HuH-7 (cell line): ENCODE results near the gene PLCG1.

Source experiments
- DNase-seq: peaks from one replicate; pipeline ENCODE4 v3.0.0; 2011; ENCODE audit warnings: low spot score

PLCG1 gene

DNA sequence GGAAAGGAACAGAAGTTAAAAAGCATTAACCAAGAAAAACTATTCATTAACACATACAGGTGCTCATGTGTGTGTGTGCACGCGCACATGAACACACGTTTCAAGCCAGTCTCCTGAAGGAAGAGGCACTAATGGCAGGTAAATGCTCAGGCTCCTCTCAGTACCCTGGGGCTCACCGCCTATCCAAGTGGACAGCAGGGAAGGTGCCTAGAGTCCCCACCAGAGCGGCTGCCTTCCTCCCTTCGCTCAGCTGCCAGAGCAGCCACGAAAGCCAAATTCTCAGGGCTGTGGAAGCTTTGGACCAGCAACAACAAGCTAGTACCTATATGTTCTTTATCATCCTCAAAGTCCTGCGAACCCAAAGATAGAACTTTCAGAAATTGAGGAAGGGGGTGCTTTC lies 42.6 kb downstream of the PLCG1 start:
- DNase-seq = no peak

DNA sequence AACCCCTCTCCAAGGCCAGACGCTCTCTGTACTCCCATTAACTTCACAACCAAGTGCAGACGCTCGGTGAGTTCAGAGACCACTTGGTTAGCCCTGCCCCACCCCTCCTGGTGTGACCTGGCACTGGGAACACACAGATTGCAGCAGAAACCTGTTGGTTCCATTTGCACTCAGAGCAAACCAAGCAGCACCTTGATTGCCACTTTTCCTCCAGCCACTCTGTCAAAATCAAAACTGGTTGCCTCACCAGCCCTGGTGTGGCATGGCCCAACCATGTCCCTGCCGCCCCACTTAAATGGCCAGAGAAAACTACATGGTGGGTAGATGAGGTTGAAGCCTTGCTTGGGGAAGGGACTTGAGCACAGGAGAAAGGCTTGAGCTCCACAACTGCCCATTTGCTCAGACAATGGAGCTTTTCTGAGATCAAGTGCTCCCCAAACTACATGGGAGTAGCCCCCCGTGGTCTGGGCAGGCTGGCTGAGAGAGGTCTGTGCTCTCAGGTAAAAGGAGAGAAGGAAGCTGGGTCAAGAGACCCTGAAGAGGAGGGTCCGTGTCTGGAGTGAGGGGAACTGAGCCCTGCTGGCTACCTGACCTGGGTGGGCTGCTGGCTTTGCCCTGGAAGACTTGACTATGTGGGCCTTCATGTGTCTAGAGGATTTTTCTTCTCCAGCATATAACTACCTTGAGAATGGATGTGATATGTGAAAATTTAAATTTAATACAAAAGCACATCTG lies 43.4 kb downstream of the PLCG1 start:
- DNase-seq = no peak

DNA sequence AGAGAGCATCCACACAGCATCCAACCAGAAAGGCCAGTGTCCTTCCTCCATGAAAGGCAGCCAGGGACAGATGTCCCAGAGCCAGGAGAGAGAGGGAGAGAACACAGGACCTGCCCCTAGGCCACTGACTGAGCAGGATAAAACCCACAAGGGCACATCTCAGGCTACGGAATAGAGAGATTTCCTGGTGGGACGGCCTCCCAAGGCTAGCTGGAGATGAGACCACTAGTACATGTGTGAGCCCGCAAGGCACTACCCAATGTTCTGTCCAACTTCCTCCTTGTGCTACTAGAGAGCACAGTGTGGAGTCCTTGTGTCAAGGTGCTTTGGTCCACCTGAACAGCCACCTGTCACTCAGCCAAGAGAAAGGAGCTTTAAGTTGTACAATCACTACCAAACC lies 44.2 kb downstream of the PLCG1 start:
- no peak for DNase-seq

DNA sequence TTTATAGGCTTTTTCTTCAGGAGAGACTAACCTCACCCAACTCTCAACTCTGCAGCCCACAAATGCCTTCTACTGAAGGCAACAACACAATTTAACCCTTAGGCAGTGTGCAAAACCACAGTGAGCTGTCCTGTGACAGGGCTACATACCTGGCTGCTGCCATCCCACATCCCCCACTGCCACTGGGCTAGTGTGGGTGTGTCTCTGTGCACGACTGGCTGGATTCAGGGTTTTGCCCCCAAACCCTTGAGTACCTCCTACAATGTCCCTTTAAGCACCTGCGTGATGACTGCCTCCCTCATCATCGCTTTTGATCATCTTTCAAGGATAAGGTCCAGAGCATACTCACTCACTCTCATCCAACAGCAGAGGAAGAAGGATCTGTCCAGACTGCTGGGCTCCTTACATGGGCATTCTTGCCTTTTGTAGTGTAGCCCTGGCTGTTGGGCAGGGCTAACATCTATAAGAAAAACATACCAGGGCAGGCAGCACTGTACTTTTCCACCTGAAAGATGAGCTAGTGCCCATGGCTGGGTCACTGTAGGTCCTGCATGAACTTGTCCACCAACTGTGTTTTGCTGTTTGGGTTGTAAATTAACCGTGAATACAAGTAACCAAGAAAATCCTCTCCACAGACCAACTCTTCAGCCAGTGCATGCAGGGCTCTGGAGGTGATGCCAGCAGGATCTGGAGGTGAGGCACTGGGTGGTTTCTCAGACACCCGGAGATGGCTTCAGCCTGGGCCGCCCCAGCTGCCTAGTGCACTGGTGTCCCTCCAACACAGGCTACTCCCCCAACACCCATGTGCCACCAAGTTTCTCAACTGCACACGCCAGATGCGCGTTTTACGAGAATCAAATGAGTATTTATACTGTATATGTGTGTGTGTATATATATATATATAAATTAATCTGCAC lies 45.2 kb downstream of the PLCG1 start:
- DNase-seq = no peak

DNA sequence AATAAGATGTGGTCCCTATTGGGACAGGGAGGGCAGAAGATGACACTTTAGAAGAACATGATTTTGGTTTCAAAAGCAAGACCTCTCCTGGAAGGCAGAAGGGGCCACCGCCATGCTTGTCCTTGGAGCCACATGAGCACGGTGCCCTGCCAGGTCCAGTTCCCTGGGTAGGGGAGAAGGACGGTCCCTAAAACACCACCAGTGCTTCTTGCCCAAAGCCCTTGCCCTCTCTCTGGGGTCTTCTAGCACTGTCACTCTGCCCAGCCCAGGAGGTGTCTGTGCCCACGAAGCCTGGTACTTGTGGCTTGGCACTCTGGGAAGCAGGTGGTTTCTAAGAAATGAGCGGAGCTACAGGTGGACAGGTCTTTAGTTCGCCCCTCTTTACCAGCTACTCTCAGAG lies 46.0 kb downstream of the PLCG1 start:
- DNase-seq = no peak

DNA sequence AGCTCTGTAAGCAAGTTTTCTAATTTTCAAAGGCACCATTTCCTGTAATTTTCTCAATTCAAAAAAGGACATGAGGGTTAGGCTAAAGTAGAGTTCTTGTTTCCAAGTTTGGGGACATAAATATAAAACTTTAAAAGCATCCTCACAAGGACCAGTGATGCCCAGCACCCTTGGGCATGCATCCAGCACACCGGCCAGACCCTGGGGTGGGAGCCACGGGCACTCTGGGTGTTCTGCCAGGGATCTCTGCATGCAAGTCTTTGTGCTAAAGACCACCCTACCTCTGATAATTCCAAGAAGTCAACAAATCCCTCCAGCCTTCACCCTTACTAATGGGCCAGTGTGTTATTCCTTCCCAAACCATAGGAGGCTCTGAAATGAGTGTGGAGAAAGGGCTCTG lies 46.5 kb downstream of the PLCG1 start:
- no peak for DNase-seq

DNA sequence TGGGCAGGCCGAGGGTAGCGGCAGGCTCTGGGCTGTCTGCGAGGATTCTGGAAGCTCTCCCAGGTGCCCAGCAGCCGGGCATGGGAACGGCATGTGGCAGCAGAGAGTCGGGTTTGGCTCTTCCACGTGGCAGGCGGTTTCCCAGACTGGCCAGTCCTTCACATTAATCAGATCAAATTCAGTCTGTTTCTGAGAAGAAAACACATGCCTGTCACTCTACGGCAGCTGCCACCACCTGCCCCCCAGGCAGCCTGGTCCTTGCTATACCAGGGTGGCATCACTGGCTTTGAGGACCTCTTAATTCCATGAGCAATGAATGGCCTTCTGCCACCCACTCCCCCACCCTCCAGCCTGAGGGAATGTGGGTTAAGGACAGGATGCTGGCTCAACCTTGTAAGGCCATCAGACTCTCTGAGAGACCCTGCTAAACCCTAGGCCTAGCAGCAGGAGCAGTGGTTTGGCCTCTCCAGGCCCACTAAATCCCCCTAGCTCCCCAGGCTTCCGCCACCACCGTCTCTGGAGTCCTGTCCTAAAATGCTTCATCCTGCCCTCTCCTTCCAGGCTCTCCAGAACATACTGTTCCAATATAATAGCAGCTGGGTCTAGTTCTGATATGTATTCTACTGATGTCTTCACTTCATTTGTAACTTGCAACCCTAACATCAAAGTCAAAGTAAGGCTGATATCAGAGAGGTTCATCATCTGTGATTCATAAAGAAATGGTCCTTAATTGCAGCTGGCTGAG lies 47.8 kb downstream of the PLCG1 start:
- DNase-seq = no peak

DNA sequence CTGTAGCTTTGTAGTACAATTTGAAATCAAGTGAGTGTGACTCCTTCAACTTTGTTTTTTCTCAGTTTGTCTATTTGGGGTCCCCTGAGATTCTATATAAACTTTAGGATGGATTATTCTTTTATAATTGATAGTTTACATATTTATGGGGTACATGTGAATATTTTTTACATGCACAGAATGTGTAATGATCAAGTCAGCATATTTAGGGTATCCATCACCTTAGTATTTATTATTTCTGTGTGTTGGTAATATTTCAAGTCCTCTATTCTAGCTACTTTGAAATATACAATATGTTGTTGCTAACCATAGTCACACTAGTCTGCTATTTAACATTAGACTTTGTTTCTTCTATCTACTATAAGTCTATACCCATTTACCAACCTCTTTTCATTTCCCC lies 50.3 kb downstream of the PLCG1 start:
- no peak for DNase-seq

DNA sequence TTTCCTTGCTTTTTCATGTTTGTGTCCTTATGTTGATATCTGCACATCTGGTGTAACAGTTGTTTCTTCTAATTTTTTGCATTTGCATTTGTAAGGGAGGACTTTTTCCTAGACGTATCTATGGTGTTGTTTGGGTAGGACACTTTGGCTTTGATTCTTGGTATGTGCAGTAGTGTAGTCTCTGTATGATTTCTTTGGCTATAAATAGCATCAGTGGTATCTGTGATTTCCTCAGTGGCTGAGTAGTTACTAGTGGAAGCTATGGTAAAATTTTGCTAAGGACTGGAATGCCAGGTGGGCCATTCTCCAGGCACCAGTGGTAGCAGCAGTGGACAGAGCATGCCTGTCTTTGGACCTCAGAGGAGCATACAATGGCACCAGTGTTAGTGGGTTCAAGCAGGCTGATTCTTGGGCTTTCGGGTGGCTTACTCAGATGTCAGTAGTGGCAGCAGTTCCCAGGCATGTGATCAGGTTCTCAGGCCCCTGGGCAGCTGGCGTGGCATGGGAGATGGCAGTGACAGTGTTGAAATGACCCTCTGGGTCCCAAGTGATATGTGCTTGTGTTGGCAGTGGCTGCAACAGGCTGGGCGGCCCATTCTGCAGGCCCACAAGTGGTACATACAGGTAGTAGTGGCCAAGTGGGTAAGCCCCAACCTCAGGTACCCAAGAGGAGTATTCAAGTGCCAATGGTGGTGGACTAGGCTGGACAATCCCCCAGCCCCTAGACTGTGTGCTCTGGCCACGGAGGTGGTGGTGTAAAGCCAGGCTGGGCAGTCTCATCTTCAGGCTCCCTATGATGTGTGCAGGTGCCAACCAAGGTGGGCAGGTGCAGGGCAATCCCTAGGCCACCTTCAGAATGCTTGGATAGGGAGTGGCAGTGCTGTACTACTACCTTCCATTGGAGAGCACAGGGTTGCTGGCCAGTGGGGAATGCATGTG lies 54.5 kb downstream of the PLCG1 start:
- DNase-seq = no peak

DNA sequence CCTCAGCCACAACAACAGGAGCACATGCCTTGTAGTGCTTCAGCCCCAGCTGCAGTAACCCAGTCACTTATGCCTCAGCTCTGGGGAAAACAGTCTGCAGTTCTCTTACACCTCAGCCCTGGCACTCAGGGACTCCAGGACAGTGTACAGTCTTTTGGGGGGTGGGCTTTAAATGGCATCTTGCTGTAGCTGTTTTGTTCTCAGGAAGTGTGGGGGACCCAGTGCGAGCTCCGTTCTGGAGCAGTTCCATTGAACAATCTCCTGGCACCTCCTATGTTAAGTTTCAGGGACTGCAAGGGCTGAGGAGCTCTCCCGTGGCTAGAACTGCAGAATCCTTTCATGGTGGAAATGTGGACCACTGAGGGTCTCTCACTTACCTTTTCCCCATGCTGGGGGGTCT lies 55.2 kb downstream of the PLCG1 start:
- DNase-seq = no peak

DNA sequence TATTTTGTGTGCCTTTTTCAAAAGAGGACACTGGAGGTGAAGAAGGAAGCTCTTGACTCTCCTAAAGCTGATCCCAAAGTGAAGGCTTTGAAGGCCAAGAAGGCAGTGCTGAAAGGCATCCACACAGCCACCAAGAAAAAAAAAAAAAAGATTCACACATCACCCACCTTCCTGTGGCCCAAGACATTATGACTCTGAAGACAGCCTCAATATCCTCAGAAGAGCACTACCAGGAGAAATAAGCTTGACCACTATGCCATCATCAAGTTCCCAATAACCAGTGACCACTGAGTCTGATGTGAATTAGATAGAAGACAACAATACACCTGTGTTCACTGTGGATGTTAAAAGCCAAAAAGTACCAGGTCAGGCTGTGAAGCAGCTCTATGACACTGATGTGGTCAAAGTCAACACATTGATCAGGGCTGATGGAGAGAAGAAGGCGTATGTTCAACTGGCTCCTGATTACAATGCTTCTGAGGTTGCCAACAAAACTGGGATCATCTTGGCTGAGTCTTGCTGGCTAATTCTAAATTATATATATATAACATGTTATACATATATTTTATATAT lies 59.4 kb downstream of the PLCG1 start:
- no peak for DNase-seq

DNA sequence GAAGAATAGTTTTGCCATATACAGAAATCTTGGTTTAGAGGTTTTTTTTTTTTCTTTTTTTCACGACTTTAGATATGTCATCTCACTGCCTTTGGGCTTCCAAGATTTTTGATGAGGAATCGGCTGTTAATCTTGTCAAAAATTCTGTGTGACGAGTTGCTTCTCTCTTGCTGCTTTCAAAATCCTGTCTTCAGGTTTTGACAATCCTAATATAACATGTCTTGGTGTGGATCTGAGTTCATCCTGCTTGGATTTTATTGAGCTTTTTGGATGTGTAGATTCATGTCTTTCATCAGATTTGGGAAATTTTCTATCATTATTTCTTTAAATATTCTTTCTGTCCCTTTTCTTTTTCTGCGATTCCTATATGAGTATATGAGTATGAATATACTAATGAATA lies 61.1 kb downstream of the PLCG1 start:
- DNase-seq = no peak

DNA sequence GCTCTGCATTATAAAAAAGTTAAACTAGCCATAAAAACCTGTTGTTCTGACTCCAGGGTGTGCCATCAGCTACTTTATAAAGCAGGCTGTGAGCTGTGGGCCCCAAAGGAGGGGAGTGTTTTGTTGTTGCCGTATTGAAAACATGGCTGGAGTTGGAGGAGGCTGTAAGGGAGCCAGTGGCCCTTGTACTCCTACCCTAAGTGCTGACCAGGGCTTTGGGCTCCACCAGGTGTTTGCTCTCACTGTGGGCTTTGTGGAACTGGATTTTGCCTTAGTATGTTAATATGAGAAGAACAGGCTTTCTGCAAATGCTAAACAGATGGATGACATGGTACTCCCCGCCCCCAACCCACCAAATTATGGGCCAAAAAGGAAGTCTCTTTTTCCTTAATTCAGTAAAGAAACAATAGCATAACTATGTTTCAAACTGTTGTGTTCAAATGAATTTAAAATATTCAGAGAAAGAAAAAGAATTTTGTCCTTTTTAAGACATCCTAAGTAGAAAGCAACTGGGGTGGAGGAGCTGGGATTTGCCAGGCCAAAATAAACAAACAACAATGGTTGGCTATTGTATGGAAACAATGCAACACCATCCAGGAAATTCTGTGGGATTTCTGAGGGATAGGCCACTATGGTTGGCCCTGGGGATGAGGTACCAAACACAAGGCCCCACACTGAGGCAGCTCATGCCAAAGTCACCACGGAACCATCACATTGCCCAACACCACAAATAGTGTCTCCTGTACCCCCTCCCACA lies 63.3 kb downstream of the PLCG1 start:
- DNase-seq = no peak

DNA sequence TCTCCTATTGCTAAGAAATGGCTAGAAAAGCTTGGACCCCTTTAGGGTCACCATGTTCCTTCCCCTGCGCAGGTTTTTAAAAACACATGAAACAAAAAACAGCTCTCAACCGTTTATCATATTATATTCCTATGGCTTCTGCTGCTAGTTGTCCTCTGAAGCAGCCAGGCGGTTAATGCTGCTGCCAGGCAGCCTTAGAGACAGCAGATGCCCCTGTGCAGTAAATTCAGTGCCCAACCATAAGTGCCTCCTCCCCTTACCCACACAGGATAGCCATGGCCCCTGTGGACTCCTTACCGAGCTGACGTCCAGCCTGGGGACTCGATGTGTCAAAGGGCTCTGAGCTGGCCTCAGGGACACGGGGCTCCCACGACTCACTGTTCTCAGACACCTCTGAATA lies 64.4 kb downstream of the PLCG1 start:
- DNase-seq = no peak

DNA sequence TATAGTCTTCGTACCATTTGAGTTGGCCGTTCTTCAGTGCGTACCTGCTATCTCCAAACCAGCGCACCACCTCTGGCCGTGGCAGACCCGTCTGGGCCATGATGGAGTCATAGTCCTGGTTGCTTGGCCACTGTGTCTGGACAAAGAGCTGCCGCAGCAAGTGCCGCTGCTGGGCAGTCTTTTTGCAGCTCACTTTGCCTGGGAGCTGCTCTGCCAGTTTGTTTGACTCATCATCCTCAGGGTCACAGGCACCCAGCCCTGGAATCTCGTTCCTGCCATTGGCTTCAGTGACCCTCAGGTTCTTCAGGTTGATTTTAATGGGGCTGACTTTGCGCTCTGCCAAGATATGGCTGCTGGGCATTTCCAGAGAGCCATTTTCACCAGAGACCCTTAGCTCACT lies 65.1 kb downstream of the PLCG1 start:
- no peak for DNase-seq

DNA sequence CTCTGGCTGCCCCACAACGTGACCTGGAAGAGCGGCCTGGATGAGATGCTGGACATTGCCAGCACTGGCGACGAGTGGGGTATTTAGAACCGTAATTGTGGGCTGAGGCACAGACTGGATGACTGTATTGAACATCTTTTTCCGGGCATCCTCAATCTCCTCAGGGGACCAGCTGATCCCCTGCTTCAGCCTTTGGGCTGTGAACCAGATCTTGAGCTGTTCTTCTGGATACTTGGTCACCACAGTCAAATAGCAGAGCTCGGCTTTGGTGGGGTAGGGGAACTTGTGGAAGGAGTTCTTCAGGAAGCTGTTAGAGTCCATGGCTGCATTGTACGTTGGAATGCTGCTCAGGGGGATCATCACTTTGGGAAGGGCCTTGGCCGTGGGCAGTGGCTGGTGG lies 66.3 kb downstream of the PLCG1 start:
- DNase-seq = no peak

DNA sequence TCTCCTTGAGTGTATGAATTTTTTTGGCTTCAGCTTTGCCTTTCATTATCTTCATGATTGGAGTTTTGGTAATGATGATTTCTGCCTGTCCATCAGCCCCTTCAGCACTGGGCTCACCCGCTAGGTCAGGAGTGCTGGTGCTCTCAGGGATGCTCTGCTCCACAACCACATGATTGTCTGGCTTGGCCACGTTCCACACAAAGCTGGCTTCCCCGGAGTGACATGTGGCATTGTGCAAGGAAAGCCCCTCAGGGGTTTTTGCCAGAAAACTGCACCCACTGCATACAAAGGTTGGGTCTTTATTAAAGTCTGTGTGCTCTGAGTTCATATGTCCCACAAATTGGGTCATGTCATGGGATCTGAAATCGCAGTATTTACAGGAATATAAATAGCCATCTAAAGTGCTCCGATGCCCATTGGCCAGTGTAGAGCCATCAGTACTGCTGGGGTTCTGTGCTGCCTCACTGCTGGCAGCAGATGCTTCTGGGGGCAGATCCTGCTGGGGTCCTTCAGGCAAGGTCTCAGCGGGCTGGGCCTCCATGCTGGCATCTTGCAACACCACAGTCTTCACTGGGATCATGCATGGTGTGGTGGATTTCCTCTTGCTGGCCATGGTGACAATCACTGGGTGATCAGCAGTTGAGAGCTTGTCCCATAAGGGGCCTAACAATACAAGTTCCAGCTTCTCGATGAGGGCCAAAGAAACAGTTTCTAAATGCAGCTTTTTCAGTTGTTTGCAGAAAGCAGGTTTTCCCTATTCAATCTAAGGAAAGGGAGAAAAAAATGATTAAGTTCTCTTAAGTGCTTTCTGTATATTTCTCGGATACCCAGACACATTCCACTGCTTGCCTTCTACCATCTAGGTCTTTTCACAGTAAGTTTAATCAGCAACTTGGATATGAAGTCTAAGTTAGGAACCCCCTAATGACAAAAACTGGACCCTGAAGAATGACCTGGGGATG lies 67.2 kb downstream of the PLCG1 start:
- DNase-seq = no peak

DNA sequence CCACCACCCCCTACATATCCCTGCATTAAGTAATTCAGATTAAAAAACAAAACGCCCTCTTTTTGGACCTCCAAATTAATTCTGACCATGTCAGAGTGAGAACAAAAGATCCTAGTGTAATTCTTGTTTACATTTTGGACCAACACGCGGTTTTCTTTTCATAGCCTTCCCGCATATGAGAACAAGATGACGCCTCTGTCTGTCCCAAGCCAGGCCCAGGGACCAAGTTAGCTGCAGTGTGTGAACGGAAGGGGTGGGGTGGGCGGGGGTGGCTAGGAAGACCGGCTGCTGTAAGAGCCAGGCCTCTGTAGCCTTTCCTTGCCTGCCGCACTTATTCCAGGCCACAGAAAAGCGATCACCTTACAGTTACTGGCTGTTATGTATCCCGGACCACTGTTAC lies 68.0 kb downstream of the PLCG1 start:
- no peak for DNase-seq

DNA sequence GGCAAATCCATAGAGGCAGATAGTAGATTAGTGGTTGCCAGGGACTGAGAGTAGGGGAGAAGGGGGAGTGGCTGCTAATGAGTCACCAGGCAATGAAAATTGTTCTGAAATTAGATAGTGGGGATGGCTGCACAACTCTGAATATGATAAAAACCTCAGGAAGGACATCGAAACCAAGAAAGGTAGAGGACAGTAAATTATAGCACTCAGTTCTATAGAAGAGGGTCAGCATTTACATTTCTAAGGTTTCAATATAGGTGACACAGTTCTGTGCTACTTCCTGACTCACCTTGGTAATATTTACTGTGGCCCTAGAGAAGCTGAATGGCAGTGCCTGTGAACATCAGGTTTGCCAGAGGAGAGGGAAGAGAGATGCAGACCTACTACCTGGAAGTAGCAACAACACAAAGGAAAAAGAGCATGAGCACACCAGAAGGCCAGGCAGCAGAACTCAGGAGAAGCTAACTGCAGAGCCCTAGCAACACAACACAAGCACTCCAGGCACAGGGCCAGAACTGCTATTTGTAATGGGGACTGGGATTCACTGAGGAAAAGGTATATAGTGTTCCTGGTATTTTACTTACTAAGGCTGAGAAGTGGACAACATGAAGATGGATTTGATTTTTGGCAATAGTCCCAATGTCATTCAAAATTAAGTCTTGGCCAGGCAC lies 75.9 kb downstream of the PLCG1 start:
- DNase-seq = no peak
